DMS79 treated with DMSO at 0.1 percent for 48 hours (cell line): ENCODE results near the gene RCAN1.

Experiments used
- DNase-seq: peaks from one replicate; lab custom pipeline; 2025; lab: John Stamatoyannopoulos, UW

RCAN1 gene

GRCh38 chr21:34598931-34599400, 15.9 kb downstream of the RCAN1 start:
- DNase-seq, result peak; percentile 73

DNA sequence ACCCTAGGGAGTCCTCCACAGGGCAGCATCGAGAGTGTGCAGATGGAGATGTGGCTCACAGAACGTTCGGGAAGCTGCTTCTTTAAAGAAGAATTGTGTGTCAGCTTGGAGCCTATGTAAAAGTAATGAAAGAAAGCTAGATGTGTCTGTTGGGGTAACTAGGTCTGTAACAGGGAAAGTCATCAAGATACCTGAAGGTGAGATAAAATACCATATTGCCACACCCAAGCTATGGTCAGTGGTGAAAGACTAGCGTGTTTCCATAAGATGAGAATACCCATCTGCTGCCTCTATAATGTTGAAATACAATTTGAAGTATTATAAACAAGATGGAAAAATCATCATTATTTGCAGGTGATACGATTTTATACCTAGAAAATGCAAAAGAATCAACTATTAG, 17.5 kb downstream of the RCAN1 start:
- no peak for DNase-seq

DNA sequence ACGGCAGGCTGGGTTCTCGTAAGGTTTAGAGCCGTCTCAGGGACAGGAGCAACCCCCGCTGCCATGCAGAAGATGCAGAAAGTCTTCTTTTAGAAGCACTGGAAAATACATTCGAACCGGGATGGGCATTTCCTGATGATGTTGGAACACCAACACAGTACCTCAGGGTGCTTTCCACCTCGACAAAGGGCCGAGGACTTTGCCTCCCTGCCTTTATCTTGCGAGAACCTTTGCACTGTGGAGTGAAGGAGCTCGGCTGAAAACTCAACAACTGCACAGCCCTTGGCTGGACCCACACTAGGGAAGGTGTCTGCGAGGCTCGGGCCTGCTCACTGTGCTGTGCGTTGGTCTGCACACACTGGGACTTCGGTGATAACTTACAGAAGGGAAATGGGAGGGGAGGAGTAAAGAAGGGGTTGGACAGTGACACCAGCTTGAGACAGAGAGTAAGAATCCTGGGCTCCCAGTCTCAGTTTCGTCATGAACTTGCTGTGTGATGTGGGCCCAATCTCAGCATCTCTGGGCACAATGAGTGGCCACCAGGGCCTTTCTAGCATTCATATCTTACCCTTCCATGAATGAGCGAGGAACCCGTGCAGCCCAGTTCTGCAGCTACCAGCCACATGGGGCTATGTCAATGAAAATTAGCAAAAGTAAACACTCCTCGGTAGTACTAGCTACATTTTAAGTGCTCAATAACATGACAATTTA, 18.2 kb downstream of the RCAN1 start:
- no peak for DNase-seq

DNA sequence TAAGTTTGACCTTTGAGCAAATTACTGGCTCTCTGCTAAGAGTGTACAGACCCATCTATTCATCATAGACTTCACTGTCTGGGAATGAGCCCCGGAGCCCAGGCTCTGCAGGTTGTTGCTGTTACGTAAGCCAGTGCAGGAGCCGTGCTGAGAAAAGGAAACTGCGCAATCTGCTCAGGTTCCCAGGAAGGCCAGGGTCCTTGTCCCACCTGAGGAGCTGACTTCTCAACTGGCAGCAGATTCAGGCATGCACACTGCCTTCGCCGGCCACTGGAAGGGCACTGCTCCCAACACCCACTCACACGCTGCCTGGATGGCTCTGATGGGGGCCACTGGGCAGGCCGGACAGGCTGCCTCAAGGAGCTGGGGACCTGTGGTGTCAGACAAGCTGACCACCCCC, 19.5 kb downstream of the RCAN1 start:
- DNase-seq, result no peak

DNA sequence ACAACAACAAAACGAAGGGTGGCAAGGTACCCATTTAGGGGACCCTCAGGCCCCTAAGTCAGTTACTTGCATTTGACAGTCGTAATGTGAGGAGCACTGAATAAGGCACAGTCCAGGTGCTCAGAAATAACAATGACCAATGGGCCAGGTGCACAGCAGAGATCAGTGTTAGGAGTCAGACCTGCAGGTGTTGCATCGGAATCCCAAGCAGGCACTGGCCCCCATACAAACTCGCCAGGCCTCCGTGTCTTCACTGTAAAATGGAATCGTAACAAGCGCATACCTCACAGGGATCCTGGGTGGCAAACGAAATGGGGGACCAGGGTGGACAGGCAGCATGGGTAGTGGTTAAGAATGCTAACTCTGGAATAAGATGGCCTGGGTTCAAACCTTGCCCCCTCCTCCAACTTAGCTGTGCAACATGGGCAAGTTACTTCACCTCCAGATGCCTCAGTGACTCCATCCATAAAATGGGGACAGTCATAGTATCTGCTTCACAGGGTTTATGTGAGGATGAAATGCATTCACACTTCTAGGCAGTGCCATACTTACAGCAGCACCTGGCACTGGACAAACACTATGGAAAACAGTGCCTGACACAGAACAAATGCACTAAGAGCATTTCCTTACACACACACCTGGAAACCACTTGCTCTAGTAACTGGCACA, 20.2 kb downstream of the RCAN1 start:
- no peak for DNase-seq

DNA sequence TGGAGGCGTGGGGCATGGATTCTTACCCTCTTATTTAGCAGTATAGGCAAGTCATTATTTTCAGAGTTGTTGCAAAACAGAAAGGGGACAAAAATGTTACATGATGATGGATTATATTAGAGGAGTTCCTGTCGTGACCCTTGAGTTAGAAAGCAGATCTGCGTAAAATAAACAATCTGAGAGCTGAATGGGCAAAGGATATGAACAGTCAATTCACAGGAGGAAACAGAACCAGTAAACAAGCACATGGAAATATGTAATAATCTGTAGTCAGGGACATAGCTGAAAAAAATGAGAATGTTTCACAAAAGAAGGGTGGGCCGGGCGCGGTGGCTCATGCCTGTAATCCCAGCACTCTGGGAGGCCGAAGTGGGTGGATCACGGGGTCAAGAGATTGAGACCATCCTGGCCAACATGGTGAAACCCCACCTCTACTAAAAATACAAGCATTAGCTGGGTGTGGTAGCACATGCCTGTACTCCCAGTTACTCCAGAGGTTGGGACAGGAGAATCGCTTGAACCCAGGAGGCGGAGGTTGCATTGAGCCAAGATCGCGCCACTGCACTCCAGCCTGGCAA, 20.9 kb downstream of the RCAN1 start:
- peak; percentile 93 for DNase-seq

GRCh38 chr21:34593423-34593822, 21.5 kb downstream of the RCAN1 start:
- DNase-seq, result peak; percentile 98

- DNase-seq, result peak; percentile 83
These were observed 22.6 kb downstream of the RCAN1 start for GRCh38 chr21:34592120-34592955.

DNA sequence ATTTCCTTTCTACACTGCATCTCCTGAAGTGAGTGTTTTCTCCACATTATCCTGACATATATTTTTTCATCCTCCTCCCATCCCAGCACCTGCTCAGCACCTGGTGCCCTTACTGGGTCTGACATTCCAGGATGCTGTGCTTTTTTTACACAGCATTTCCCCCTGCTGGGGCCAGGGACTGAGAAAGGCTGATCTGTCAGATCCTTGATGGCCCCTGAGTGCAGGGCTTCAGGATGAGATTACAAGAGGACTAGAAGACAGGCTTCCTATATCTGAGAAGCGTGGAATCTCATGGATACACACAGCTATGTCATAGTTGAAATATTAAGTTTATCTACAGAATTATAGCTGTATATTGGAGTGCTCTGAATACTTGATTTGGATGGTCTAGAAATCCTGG, 24.4 kb downstream of the RCAN1 start:
- peak; percentile 61 for DNase-seq

GRCh38 chr21:34589511-34590282, 25.2 kb downstream of the RCAN1 start:
- peak; percentile 41 for DNase-seq

GRCh38 chr21:34583926-34584563, 30.9 kb downstream of the RCAN1 start:
- no peak for DNase-seq

DNA sequence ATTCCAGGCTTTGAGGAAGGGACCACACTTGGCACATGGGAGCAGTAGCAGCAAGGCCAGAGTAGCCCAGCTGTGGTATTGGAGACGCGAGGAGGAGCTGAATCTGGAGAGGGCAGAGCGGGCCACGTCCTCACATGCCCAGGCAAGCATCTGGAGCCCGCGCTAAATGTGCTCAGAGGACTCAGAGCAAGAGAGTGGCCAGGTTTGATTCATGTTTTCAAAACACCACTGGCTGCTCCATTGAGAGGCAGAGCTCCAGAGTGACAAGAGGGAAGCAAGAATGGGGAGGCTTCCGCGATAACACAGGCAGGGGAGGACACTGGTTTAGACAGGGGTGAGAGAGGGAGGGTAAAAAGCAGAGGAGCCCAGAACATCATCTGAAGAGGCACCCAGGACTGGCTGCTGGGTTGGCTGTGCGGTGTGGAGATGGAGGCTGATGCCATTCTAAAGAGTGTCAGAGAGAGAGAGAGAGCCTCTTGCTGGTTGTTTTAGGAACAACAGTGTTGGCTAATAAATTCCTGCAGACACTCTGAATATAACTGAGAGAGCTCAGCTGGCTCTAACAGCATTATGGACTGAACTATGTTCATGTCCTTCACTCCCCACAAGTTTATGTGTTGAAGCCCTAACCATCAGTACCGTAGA, 32.3 kb downstream of the RCAN1 start:
- peak; percentile 42 for DNase-seq

DNA sequence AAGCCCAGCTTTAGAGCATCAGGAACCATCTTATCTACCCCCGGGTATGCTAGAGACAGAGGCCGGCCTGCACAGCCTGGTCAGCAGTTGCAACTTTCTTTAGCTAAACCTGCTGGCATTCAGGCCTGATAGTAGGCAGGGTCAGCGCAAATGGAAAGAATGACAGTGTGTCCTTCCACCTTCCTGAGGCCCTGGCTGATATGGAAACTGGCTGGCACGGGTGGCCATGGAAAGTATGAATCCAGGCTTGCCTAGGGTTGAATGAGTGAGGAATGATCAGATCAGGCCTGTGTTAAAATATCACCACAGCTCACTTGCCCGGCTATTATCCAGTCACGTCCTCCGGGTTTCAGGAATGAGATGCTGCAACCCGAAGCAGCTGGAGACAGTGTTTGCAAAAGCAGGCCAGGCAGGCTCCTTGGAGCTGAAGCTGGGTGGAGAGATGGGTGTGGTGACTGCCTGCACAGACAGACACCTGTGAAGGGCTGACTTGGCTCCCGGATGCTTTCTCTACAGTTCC, 34.7 kb downstream of the RCAN1 start:
- no peak for DNase-seq

DNA sequence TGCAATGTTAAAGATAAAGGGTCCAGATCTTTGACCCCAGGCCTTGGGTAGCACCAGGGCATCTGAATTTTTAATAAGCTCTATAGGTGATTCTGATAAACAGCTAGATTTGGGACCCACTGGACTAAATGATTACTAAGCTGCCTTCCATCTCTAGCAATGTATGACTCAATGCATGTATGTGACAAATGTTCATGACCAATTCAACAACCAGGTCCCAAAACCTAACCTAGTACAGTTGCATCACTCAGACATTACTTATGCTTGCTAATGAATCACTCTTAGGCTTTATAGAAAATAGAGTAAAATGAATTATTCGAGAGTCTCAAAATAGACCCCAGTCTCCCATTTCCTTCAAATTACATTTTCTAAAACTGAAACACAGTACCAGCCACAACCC, 35.5 kb downstream of the RCAN1 start:
- DNase-seq, result no peak

GRCh38 chr21:34576041-34576511, 38.8 kb downstream of the RCAN1 start:
- DNase-seq, result no peak

- DNase-seq, result no peak
These were observed 40.0 kb downstream of the RCAN1 start for GRCh38 chr21:34574601-34575529.

GRCh38 chr21:34571994-34572393, 42.9 kb downstream of the RCAN1 start:
- no peak for DNase-seq

DNA sequence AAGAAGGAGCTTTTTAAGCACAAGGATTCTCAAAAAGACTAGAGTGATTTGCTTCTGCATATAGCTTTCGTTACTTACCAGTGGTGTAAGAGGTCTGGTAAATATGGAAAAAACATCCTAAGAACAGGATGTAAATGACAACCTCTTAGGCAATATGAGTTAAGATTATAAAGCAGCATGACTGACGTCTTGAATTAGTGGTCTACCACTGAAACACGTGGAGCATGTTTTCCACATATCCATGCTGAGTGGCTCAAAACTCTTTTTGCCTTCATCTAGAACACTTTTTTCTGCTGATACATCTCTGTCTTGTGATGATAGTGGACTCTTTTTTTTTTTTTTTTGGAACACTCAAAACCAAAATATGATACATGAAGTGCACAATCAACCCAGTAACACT, 44.6 kb downstream of the RCAN1 start:
- DNase-seq, result no peak

GRCh38 chr21:34569381-34569979, 45.4 kb downstream of the RCAN1 start:
- no peak for DNase-seq
